OCI-LY1 (cell line): ENCODE data around the gene SSTR5.

Source experiments
- EZH2 ChIP-seq: fragments of 200-600 bp; sonication (generic), shearing (Covaris generic); IDR thresholded peaks from 2 replicates; pipeline ENCODE4 v1.8.0; 2017; ENCODE audit warnings: borderline replicate concordance, mixed run types, mild to moderate bottlenecking, antibody characterized with exemption, low read length, moderate library complexity, mixed read lengths
- TF ChIP-seq, protein P1 (sequence below): fragments of 200-600 bp; sonication (generic), shearing (Covaris generic); IDR thresholded peaks from 2 replicates; pipeline ENCODE4 v1.5.1; 2017; ENCODE audit warnings: mild to moderate bottlenecking, antibody characterized with exemption, low read length, moderate library complexity, mixed read lengths

DNA sequence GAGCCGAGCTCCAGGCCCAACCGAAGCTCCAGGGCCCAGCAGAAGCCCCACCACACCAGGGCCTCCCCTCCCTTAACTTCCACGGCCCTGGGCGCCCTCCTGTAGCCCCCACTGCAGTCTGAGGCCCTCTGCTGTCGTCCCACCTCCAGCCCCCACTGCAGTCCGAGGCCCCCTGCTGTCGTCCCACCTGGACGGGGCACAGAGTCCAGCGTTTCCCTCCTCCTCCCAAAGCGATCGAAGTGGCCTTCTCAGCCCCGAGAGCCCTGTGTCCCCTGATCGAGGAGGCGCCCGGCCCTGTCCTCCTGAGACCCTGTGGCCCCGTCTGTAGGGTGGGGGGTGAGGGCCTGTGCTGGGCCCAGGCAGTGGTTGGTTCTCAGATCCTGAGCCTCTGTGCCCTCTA lies 54.6 kb downstream of the SSTR5 start:
- TF ChIP-seq, protein P1, sequence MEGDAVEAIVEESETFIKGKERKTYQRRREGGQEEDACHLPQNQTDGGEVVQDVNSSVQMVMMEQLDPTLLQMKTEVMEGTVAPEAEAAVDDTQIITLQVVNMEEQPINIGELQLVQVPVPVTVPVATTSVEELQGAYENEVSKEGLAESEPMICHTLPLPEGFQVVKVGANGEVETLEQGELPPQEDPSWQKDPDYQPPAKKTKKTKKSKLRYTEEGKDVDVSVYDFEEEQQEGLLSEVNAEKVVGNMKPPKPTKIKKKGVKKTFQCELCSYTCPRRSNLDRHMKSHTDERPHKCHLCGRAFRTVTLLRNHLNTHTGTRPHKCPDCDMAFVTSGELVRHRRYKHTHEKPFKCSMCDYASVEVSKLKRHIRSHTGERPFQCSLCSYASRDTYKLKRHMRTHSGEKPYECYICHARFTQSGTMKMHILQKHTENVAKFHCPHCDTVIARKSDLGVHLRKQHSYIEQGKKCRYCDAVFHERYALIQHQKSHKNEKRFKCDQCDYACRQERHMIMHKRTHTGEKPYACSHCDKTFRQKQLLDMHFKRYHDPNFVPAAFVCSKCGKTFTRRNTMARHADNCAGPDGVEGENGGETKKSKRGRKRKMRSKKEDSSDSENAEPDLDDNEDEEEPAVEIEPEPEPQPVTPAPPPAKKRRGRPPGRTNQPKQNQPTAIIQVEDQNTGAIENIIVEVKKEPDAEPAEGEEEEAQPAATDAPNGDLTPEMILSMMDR = no peak
- TF ChIP-seq EZH2 = no peak
